ENCODE results near the gene SLC7A11. TPM values are rescaled to one million over a fixed set of nuclear protein-coding genes. Genes with fewer than 3 reads are reported as not detected.
"Not testable (repeated sequence)": the region's sequence is repeated elsewhere in the genome, so short reads cannot be mapped to it uniquely, and the experiment has no call there.

The SLC7A11 gene
- total RNA-seq, 2 donors from 2014 or later = 7.6 to 9.1 TPM

DNA sequence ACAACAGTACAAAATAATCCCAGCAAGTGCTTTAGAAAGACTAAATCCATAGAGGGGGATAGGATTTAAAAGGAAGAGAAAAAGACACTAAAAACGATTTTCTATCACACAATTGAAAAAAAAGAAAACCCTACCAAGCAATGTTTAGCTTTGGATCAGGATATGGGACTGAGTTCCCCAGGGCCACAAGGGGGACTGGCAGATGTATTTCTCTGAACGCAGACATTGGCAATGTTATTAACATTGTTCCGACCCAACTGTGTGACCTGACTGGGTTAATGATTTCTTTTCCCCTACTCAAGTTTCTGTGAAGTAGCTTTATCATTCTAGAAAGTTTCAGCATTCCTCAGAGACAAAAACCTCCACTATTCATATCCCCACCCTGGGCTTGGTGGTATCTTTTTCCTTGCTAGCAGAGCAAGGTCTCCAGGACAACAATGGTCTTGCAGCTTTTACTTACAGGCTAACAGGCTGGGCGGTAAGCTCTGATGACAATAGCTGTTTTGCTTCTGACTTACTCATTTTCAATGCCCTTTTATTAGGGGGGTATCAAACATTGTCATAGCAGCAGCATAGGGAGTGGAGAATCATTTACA, 25.8 kb downstream of the SLC7A11 start:
- Mint-ChIP-seq H3K9me3 (peaks cover 11% of the 10 kb centered on the region), H3K4me1 (ENCODE audit: low read depth in 2 of 2) (no peaks in the 10 kb centered on the region), H3K4me3 (no peak overlapping the region), H3K27me3 (no peaks in the 10 kb centered on the region), H3K36me3 (no peaks in the 10 kb centered on the region), H3K27ac (no peak overlapping the region)
- no peak for DNase-seq (ENCODE audit: low spot score)
- ATAC-seq = no peak

DNA sequence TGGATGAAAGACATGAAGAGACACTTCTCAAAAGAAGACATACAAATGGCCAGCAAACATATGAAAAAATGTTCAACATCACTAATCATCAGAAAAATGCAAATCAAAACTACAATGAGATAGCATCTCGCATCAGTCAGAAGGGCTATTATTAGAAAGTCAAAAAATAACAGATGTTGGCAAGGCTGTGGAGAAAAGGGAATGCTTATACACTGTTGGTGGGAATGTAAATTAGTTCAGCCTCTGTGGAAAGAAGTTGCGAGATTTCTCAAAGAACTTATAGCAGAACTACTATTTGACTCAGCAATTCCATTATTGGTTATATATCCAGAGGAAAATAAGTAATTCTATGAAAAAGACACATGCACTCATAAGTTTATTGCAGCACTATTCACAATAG, 31.6 kb downstream of the SLC7A11 start:
- not testable (repeated sequence) for H3K4me3 Mint-ChIP-seq; H3K4me1 Mint-ChIP-seq (ENCODE audit: low read depth in 2 of 2); H3K27me3 Mint-ChIP-seq; ATAC-seq; DNase-seq (ENCODE audit: low spot score); H3K36me3 Mint-ChIP-seq; H3K27ac Mint-ChIP-seq
- peaks cover 14% of the 10 kb centered on the region for H3K9me3 Mint-ChIP-seq

DNA sequence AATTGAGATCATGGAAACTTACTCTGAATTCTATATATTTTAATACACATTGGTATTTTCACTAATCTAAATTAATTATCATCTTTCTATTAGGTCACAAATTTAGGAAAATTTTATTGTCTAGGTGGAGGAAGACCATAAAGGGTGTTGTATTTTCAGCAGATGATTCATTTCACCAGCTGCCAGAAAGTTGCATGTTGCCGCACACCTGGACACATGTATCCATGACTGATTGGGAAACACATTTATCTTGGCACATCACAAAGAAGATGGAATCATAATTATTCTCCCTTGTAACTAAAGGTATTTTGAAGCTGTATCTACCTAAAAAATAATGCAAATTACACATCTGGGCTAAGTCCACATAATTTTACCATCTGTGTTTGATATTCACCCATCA, 33.1 kb downstream of the SLC7A11 start:
- DNase-seq (ENCODE audit: low spot score) = no peak
- H3K27ac Mint-ChIP-seq = no peak overlapping the region
- no peaks in the 10 kb centered on the region for H3K4me1 Mint-ChIP-seq (ENCODE audit: low read depth in 2 of 2)
- ATAC-seq = no peak
- peaks cover 4% of the 10 kb centered on the region for H3K36me3 Mint-ChIP-seq
- no peaks in the 10 kb centered on the region for H3K27me3 Mint-ChIP-seq
- no peak overlapping the region for H3K4me3 Mint-ChIP-seq
- H3K9me3 Mint-ChIP-seq = peaks cover 14% of the 10 kb centered on the region

DNA sequence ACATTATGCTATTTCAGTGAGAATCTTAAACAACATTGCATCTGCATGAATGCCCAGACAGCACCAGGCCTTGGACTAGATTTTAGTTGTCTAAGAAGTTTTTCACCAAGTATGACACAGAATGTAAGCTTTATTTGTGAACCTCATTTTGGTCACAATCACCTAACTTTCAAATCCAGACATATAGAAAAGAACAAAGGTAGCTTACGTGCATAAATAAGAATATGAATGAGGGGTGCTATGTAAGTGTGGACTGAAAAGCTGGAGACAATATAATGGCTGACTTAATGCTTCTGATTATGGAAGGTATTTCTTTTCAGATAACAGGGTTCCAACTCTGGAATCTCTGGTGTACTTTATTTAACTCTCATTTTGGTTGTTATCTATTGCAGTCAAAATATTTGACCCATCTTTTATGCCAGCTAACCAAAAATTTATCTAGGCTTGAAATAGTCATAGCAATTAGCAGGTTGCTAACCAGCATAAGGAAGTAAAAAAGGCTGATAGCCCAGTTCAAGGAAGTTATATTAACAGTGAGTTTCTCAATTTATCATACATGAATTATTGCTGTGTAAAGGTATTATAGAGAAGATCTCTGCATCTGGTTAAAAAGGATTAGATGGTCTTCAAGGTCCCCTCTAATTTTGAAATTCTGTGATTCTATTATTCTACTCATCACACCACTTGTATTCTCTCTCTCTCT, 36.5 kb downstream of the SLC7A11 start:
- Mint-ChIP-seq H3K27ac (no peak overlapping the region), H3K9me3 (peaks cover 9% of the 10 kb centered on the region), H3K4me1 (ENCODE audit: low read depth in 2 of 2) (no peaks in the 10 kb centered on the region), H3K27me3 (no peaks in the 10 kb centered on the region), H3K4me3 (no peak overlapping the region), H3K36me3 (peaks cover under 1% of the 10 kb centered on the region)
- DNase-seq (ENCODE audit: low spot score) = no peak
- no peak for ATAC-seq

DNA sequence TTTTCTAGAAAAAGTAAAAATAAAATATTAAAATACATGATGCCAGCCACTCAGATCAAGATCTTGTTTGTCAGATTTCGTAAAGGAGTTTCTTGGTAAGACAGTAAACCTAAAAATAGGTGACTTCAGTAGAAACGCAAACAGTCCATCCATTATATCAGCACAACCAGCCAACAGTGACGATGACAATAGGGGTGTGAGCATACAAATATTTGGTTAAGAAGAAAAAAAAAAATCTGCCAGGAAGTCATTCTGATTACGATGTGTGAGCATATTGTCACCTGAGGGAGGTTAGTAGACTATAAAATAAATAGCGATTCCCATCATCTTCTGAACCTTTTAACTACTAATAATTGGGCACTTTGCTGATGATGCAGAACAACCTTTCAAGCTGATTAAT, 37.6 kb downstream of the SLC7A11 start:
- H3K4me1 Mint-ChIP-seq (ENCODE audit: low read depth in 2 of 2) = no peaks in the 10 kb centered on the region
- H3K27me3 Mint-ChIP-seq = no peaks in the 10 kb centered on the region
- H3K4me3 Mint-ChIP-seq = no peak overlapping the region
- H3K9me3 Mint-ChIP-seq = peaks cover 7% of the 10 kb centered on the region
- no peak overlapping the region for H3K27ac Mint-ChIP-seq
- H3K36me3 Mint-ChIP-seq = no peaks in the 10 kb centered on the region
- ATAC-seq (no peak), DNase-seq (ENCODE audit: low spot score) (no peak)

DNA sequence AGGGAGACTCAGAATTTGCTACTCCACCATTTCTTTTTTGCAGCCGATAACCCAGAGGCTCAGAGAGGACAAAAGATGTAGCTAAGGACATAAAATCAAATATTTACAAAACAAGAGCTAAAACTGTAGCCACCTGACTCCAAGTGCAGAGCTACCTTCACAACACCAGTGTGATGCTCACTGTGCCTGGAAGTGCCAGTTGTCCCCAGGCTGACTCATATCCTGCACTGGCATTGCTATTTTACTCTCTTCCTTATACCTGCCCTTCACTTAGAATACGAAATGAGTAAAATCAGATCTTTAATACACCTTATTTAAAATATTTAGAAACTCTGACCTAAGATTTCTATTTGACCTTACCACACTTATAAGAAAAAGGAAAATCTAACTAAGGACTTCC, 39.5 kb downstream of the SLC7A11 start:
- no peaks in the 10 kb centered on the region for H3K36me3 Mint-ChIP-seq
- no peak overlapping the region for H3K27ac Mint-ChIP-seq
- H3K9me3 Mint-ChIP-seq = peaks cover 7% of the 10 kb centered on the region
- H3K4me3 Mint-ChIP-seq = no peak overlapping the region
- no peaks in the 10 kb centered on the region for H3K4me1 Mint-ChIP-seq (ENCODE audit: low read depth in 2 of 2)
- no peak for DNase-seq (ENCODE audit: low spot score)
- H3K27me3 Mint-ChIP-seq = no peaks in the 10 kb centered on the region
- no peak for ATAC-seq

DNA sequence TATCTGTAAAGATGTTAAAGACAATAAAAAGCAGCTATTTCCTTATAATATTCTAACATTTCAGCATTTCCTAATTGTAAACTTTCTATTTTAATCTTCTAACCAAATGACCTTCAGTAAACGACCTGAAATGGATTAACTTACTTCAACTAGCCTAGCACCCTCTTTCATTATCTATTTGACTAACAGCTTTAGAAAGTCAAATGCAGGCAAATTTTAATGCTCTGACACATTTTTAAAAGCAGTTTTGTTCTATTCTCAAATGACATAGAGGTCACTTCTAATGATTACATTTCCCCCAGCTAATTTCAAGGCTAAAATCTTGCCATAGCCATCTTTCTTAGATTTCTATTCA, 41.9 kb downstream of the SLC7A11 start:
- peaks cover 7% of the 10 kb centered on the region for H3K9me3 Mint-ChIP-seq
- ATAC-seq (no peak), DNase-seq (ENCODE audit: low spot score) (no peak)

DNA sequence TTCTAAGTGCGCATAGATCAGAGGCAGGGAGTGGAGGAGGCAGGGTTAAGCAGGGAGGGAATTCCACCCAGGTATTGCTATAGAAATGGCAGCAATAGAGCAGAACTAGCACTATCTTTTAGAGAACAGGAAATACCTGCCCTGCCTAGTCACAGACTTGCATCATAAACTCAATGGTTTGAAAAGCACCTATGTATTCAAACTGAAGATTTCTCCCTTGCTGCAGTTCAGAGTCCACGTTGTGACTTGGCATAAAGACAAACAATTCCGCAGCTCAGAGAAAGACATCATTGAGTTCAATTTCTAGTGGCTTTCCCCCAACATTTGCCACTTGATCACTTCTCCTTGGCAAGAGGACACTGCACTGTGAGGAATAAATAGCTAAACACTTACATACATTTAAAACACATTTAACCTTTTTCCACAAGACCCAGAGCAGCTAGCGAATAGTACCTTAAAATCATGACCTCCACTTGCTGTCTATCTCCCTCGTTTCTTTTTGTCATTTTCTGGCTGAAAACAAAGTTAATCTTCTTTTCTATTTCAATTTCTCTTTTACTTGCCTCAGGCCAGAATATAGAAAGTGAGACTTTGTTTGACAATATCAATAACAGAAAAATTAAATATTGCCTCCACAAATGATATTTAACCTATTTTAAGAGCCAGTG, 42.4 kb downstream of the SLC7A11 start:
- DNase-seq (ENCODE audit: low spot score) = no peak
- no peaks in the 10 kb centered on the region for H3K36me3 Mint-ChIP-seq
- no peak overlapping the region for H3K4me3 Mint-ChIP-seq
- H3K27ac Mint-ChIP-seq = no peak overlapping the region
- H3K9me3 Mint-ChIP-seq = peaks cover 7% of the 10 kb centered on the region
- no peaks in the 10 kb centered on the region for H3K27me3 Mint-ChIP-seq
- no peaks in the 10 kb centered on the region for H3K4me1 Mint-ChIP-seq (ENCODE audit: low read depth in 2 of 2)
- ATAC-seq = no peak

More for the DNA sequence above, 41.9 kb downstream of the SLC7A11 start:
- Mint-ChIP-seq H3K27me3 (no peaks in the 10 kb centered on the region), H3K27ac (no peak overlapping the region), H3K4me3 (no peak overlapping the region), H3K36me3 (no peaks in the 10 kb centered on the region), H3K4me1 (ENCODE audit: low read depth in 2 of 2) (no peaks in the 10 kb centered on the region)

DNA sequence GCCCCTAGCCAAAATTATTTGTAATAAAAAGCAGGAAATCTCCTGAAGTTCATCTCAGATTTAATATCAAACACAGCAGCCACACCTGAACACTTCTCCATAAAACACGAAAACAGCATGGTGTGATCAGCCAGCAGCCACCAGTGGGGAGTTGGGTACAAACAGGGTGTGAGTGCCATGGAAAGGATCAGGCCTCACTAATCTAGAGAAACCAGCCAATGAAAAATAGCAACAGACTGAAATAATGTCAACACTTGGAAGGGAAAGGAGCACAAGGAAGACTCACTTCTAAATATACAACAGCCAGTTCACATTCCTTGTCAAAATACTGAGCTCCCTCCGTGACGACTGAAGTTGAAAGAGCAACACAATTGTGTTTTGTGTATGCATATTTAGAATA, 46.0 kb downstream of the SLC7A11 start:
- Mint-ChIP-seq H3K27ac (no peak overlapping the region), H3K4me1 (ENCODE audit: low read depth in 2 of 2) (no peaks in the 10 kb centered on the region)
- ATAC-seq = no peak

DNA sequence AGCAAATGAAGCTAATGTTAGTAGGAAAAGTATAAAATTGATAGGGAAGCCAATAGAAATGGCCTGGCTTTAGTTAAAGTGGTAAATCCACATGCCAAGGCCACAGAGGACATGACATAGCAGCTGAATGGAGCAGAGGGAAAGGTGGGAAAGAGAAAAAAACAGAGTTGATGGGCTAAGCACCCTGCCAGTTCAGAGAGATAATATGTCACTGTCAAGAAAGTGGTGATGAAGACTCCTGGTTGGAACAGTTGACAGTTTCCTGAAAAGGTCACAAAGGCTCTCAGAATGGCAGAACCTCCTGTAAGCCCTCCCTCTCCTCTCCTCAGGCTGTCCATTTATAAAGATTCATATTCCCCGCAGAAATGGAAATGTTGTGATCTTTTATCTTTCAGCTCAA, 48.2 kb downstream of the SLC7A11 start:
- ATAC-seq = no peak
- H3K27ac Mint-ChIP-seq = no peak overlapping the region
- no peaks in the 10 kb centered on the region for H3K4me1 Mint-ChIP-seq (ENCODE audit: low read depth in 2 of 2)
- no peaks in the 10 kb centered on the region for H3K27me3 Mint-ChIP-seq
- no peak for DNase-seq (ENCODE audit: low spot score)
- H3K36me3 Mint-ChIP-seq = no peaks in the 10 kb centered on the region
- peaks cover 5% of the 10 kb centered on the region for H3K9me3 Mint-ChIP-seq
- H3K4me3 Mint-ChIP-seq = no peak overlapping the region

More for the DNA sequence above, 46.0 kb downstream of the SLC7A11 start:
- Mint-ChIP-seq H3K36me3 (no peaks in the 10 kb centered on the region), H3K4me3 (no peak overlapping the region), H3K27me3 (no peaks in the 10 kb centered on the region), H3K9me3 (peaks cover 7% of the 10 kb centered on the region)
- no peak for DNase-seq (ENCODE audit: low spot score)

DNA sequence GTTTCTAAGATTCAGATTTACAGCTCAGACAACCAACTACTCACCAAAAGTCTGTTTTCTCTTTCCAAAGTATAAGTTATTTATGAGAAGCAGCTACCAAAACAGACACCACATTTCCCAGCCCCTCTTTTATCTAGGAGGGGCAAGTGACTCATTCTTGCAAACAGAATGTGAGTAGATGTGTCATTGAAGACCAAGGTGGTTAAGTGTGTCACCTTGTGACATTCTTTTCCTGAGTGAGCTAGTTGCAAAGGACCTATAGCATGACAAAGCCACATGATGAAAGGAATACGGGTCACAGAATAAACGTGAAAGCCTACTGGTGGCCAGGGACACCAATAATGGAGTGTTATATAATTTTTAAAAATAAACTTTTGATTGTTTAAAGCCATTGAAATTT, 50.0 kb downstream of the SLC7A11 start:
- Mint-ChIP-seq H3K27me3 (no peaks in the 10 kb centered on the region), H3K27ac (no peak overlapping the region), H3K4me1 (ENCODE audit: low read depth in 2 of 2) (no peaks in the 10 kb centered on the region), H3K36me3 (no peaks in the 10 kb centered on the region), H3K9me3 (peaks cover 5% of the 10 kb centered on the region), H3K4me3 (no peak overlapping the region)
- DNase-seq (ENCODE audit: low spot score) = no peak
- ATAC-seq = no peak

DNA sequence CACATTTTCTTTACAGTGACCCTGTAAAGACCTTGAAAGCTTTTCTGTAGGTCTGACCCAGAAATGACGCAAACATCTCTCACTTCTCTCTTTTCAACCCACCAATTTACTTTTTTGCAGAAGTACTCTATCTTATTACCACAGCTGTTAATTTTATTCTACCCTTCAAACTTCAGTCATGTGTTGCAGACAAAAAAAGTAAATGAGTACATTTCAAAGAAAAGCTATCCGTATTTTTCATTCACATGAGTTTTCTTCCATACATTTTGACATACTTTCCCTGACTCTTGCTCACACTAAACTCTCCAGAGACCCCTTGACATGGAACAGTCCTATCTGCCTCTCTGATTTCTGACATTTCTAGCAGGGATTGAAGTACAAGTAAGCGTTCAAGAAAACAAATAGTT, 51.7 kb downstream of the SLC7A11 start:
- peaks cover 5% of the 10 kb centered on the region for H3K9me3 Mint-ChIP-seq
- ATAC-seq = no peak
- no peaks in the 10 kb centered on the region for H3K36me3 Mint-ChIP-seq

DNA sequence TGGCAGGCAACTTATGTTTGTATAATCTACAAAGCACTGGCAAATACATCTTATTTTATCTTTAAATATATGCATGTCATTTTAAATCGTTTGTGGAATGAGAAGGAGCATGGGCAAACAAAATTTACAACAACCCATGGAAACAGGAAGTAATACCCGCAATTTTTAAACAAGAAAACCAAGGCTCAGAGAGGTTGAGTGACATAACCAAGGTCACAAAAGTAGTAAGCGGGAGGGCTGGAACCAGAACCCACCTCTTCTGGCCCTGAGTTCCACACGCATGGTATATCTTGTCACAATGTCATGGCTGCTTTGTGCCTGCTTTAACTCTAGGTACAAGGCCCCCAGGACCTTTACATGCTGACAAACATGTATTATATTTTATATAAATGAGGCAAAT, 52.9 kb downstream of the SLC7A11 start:
- DNase-seq (ENCODE audit: low spot score) = no peak
- Mint-ChIP-seq H3K27me3 (no peaks in the 10 kb centered on the region), H3K9me3 (peaks cover 5% of the 10 kb centered on the region), H3K36me3 (no peaks in the 10 kb centered on the region), H3K4me1 (ENCODE audit: low read depth in 2 of 2) (no peaks in the 10 kb centered on the region), H3K27ac (no peak overlapping the region), H3K4me3 (no peak overlapping the region)
- ATAC-seq = no peak

More for the DNA sequence above, 51.7 kb downstream of the SLC7A11 start:
- Mint-ChIP-seq H3K27ac (no peak overlapping the region), H3K27me3 (no peaks in the 10 kb centered on the region), H3K4me1 (ENCODE audit: low read depth in 2 of 2) (no peaks in the 10 kb centered on the region), H3K4me3 (no peak overlapping the region)
- DNase-seq (ENCODE audit: low spot score) = no peak

DNA sequence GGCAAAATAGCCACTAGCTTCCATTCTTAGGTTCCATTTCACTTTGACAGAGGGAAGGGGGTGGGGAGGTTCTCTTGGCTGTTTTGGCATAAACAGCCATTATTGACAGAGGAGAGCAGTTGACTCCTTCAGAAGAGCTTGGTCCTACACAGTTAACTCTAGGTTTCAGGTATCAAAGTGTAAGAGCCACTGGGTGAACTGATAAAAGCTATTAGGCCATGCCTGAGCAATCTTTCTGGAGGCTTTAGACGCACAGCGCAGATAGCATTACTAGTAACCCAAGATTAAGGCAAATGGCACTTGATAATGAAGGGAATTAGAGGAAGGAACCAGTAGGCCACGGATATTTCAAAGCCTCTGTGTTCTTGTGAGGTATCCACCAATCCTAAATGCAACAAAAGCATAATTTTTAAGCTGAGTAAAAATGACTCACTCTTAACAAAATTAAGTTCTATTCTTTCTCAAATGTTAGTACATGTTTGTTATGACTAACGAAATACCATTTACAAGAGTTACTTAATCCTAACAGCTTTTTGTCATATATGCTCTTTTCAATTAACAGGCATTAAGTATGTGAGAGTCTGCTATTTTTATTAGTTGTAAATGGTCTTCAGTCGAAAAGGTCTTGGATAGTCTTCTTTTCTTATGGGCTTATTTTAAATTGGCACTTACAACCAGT, 53.6 kb downstream of the SLC7A11 start:
- peaks cover 2% of the 10 kb centered on the region for H3K9me3 Mint-ChIP-seq
- ATAC-seq (no peak), DNase-seq (ENCODE audit: low spot score) (no peak)
- H3K36me3 Mint-ChIP-seq = no peaks in the 10 kb centered on the region
- H3K27ac Mint-ChIP-seq = no peak overlapping the region
- no peaks in the 10 kb centered on the region for H3K4me1 Mint-ChIP-seq (ENCODE audit: low read depth in 2 of 2)
- H3K27me3 Mint-ChIP-seq = no peaks in the 10 kb centered on the region
- no peak overlapping the region for H3K4me3 Mint-ChIP-seq
